ENCODE data around the gene ARIH1.
"Not testable (repeated sequence)": the region's sequence is repeated elsewhere in the genome, so short reads cannot be mapped to it uniquely, and the experiment has no call there.

ARIH1 gene

GRCh38 chr15:72642271-72642670 is 168.1 kb downstream of the ARIH1 start:
- CTCF ChIA-PET; POLR2A ChIA-PET; DNase-seq (ENCODE audit: extremely low spot score): not testable (repeated sequence)

- CTCF ChIA-PET; DNase-seq (ENCODE audit: extremely low spot score); POLR2A ChIA-PET: not testable (repeated sequence)
These were observed 174.6 kb downstream of the ARIH1 start for GRCh38 chr15:72648631-72649253.
